GM12878 (cell line): ENCODE results near the gene PRRC2B. TPM values are rescaled to one million over a fixed set of nuclear protein-coding genes. Genes with fewer than 3 reads are reported as not detected.

Experiments
- ATAC-seq: fragments of 200-7000 bp; cut with Tn5 transposase; 3 replicates; pipeline ENCODE4 v1.9.1; 2020; ENCODE audit warnings: mild to moderate bottlenecking, moderate library complexity
- BruUV-seq: library from RNA; stranded (reverse); fragments of 400-500 nt; replicated peaks from 2 replicates; lab custom pipeline; 2021; lab: Mats Ljungman, UMichigan
- CTCF ChIA-PET: fragments of 300-600 bp; sonication (Branson Sonifier 250); formaldehyde crosslinking; extraction: SDS; loops from one replicate; lab custom pipeline; 2021; ENCODE audit warnings: inconsistent platforms; lab: Yijun Ruan, JAX
- POLR2A ChIA-PET: fragments of 350-600 bp; formaldehyde crosslinking; extraction: SDS; loops from one replicate; lab custom pipeline; 2021; ENCODE audit warnings: inconsistent platforms; lab: Charles Lee
- RAD21 ChIA-PET: fragments of 300-600 bp; sonication (Branson Sonifier 250); formaldehyde crosslinking; loops from one replicate; lab custom pipeline; 2023; ENCODE audit warnings: antibody characterized with exemption; ENCODE audit not compliant: unreplicated experiment; lab: Charles Lee
- SMC1A ChIA-PET: fragments of 300-600 bp; sonication (Branson Sonifier 250); formaldehyde crosslinking; loops from one replicate; lab custom pipeline; 2023; ENCODE audit not compliant: unreplicated experiment, uncharacterized antibody; lab: Charles Lee
- DNase-seq: peaks from one replicate; pipeline ENCODE4 v3.0.0-alpha.2; 2011; ENCODE audit warnings: low read depth, low spot score
- FAIRE-seq: peaks from 3 replicates; lab custom pipeline; 2011; peaks lifted over from hg19 to GRCh38; lab: Jason Lieb, UNC
- H2AFZ ChIP-seq: 2 replicates; pipeline ENCODE4 v1.6.0; 2011; ENCODE audit warnings: low read depth, low read length, control low read depth; ENCODE audit not compliant: control insufficient read depth
- H3K27ac ChIP-seq: 2 replicates; pipeline ENCODE4 v1.5.1; 2011; ENCODE audit warnings: control low read depth; ENCODE audit not compliant: control insufficient read depth, insufficient read depth
- H3K27me3 ChIP-seq, 2 experiments: replicated peaks in 1 of 2; 2 replicates each; pipeline versions ENCODE4 v1.6.0 to v1.6.1; 2011; ENCODE audit warnings: low read length in 1 of 2; ENCODE audit not compliant: control insufficient read depth in 2 of 2, insufficient read depth in 2 of 2
- H3K36me3 ChIP-seq, 2 experiments: 2 replicates each; pipeline ENCODE4 v1.5.1; 2011; ENCODE audit warnings: low read length in 1 of 2; ENCODE audit not compliant: control insufficient read depth in 2 of 2, insufficient read depth in 2 of 2
- H3K4me1 ChIP-seq: 2 replicates; pipeline ENCODE4 v1.6.1; 2011; ENCODE audit warnings: mild to moderate bottlenecking, low read length, moderate library complexity, mixed read lengths; ENCODE audit not compliant: control insufficient read depth, insufficient read depth
- H3K4me2 ChIP-seq: 2 replicates; pipeline ENCODE4 v1.6.0; 2011; ENCODE audit warnings: control low read depth; ENCODE audit not compliant: control insufficient read depth, insufficient read depth
- H3K4me3 ChIP-seq: fragments of 200-600 bp; sonication (generic); 2 replicates; pipeline ENCODE4 v1.5.1; 2016
- H3K79me2 ChIP-seq: 2 replicates; pipeline ENCODE4 v1.6.0; 2011; ENCODE audit warnings: low read length; ENCODE audit not compliant: control insufficient read depth, insufficient read depth
- H3K9ac ChIP-seq: 2 replicates; pipeline ENCODE4 v1.8.0; 2011; ENCODE audit warnings: low read length, control low read depth, mixed read lengths; ENCODE audit not compliant: control insufficient read depth, insufficient read depth
- H3K9me3 ChIP-seq: replicated peaks from 3 replicates; pipeline ENCODE4 v1.5.1; 2011; ENCODE audit warnings: mild to moderate bottlenecking, low read length; ENCODE audit not compliant: control insufficient read depth, insufficient read depth
- H4K20me1 ChIP-seq: 2 replicates; pipeline ENCODE4 v1.6.0; 2011; ENCODE audit not compliant: control insufficient read depth, insufficient read depth
- BHLHE40 ChIP-seq, 2 experiments: fragments of 450-650 bp in 1 of 2; IDR thresholded peaks; 2 replicates each; pipeline ENCODE4 v1.6.1; 2011 to 2017; ENCODE audit warnings: low read depth in 2 of 2, borderline replicate concordance in 1 of 2, improper control_type of control experiment in 1 of 2, low read length in 1 of 2, mild to moderate bottlenecking in 1 of 2
- CREB1 ChIP-seq: IDR thresholded peaks from 2 replicates; pipeline ENCODE4 v1.6.1; 2012; ENCODE audit warnings: low read depth, mild to moderate bottlenecking, inconsistent platforms
- CREM ChIP-seq: IDR thresholded peaks from 2 replicates; pipeline ENCODE4 v1.6.1; 2014; ENCODE audit warnings: antibody characterized with exemption, low read depth
- GABPA ChIP-seq: IDR thresholded peaks from 2 replicates; pipeline ENCODE4 v1.6.1; 2014; ENCODE audit warnings: antibody characterized with exemption, low read depth, mild to moderate bottlenecking, inconsistent platforms
- HDAC6 ChIP-seq: fragments of 200-600 bp; sonication (generic); IDR thresholded peaks from one replicate; pipeline ENCODE4 v1.8.0; 2017; ENCODE audit warnings: antibody characterized with exemption; ENCODE audit not compliant: unreplicated experiment
- MXI1 ChIP-seq: fragments of 150-350 bp; IDR thresholded peaks from 2 replicates; pipeline ENCODE4 v1.6.1; 2011; ENCODE audit warnings: low read depth, mild to moderate bottlenecking, inconsistent platforms, low read length, improper control_type of control experiment
- NBN ChIP-seq: fragments of 450-650 bp; IDR thresholded peaks from 2 replicates; pipeline ENCODE4 v1.6.1; 2016
- NFIC ChIP-seq: IDR thresholded peaks from 2 replicates; pipeline ENCODE4 v1.6.1; 2012; ENCODE audit warnings: low read depth, mild to moderate bottlenecking, inconsistent platforms, low read length, moderate library complexity
- PAX5 ChIP-seq: IDR thresholded peaks from 2 replicates; pipeline ENCODE4 v1.6.1; 2011; ENCODE audit warnings: low read depth, low read length, borderline replicate concordance
- PML ChIP-seq: IDR thresholded peaks from 2 replicates; pipeline ENCODE4 v1.6.1; 2012; ENCODE audit warnings: low read length, inconsistent platforms
- POU2F2 ChIP-seq: IDR thresholded peaks from 3 replicates; pipeline ENCODE4 v1.6.1; 2011; ENCODE audit warnings: low read depth, mild to moderate bottlenecking, low read length, borderline replicate concordance
- SRF ChIP-seq, 2 experiments: IDR thresholded peaks; 2 replicates each; pipeline ENCODE4 v1.6.1; 2011; ENCODE audit warnings: low read depth in 2 of 2, low read length in 2 of 2, mild to moderate bottlenecking in 1 of 2, moderate library complexity in 1 of 2
- ZBED1 ChIP-seq: IDR thresholded peaks from 2 replicates; pipeline ENCODE4 v1.6.1; 2016; ENCODE audit warnings: borderline replicate concordance
- ZNF24 ChIP-seq: fragments of 450-650 bp; IDR thresholded peaks from 2 replicates; pipeline ENCODE4 v1.6.1; 2017; ENCODE audit warnings: antibody characterized with exemption, mild to moderate bottlenecking
- WGBS: methylation state at CpG from one replicate; pipeline ENCODE4 v1.1.6; 2016; ENCODE audit warnings: low lambda C conversion rate; ENCODE audit not compliant: insufficient replicate concordance, insufficient coverage; ENCODE audit errors: missing lambda C conversion rate; 5-methylcytosine and 5-hydroxymethylcytosine counted together
- in situ Hi-C: fragments of 300-500 bp; cut with MboI; formaldehyde crosslinking; loops from 9 replicates; pipeline ENCODE4 v1.14.3; 2018; ENCODE audit warnings: mixed read lengths
- intact Hi-C: fragments of 100-400 bp; cut with micrococcal nuclease; formaldehyde crosslinking; loops from one replicate; pipeline ENCODE4 v1.14.2; 2022; ENCODE audit not compliant: unreplicated experiment
- polyA plus RNA-seq, 11 experiments: library from polyadenylated mRNA; depleted of rRNA in 4 of 11; unstranded in 6 of 11; stranded (reverse) in 5 of 11; fragments of >200 nt; fragmentation: Nextera tagmentation in 4 of 11; fragmentation: Illumina TruSeq in 1 of 11; extraction: Ambion mirVana in 4 of 11; extraction: Trizol in 1 of 11; gene quantifications; 1 replicate in 1 of 11; 2 replicates in 10 of 11; pipeline versions ENCODE4 v1.2.1 to v1.2.3, GENCODE V29; 2011 to 2016; ENCODE audit warnings: inconsistent platforms in 2 of 11, missing spikeins in 2 of 11, low read depth in 1 of 11
- total RNA-seq, 4 experiments: library from RNA; depleted of rRNA in 3 of 4; stranded (reverse); fragments of >200 nt in 3 of 4; fragmentation: Illumina TruSeq in 1 of 4; extraction: Trizol in 1 of 4; gene quantifications; 2 replicates each; pipeline versions ENCODE4 v1.2.1 to v1.2.3, GENCODE V29; 2013 to 2021
- TF ChIP-seq, protein P1 (sequence below): fragments of 450-650 bp; IDR thresholded peaks from 2 replicates; pipeline ENCODE4 v1.6.1; 2018; ENCODE audit warnings: mild to moderate bottlenecking, low read depth, moderate library complexity; ENCODE audit not compliant: partially characterized antibody
- TF ChIP-seq, protein P2 (sequence below): fragments of 450-650 bp; IDR thresholded peaks from 2 replicates; pipeline ENCODE4 v1.6.1; 2017; ENCODE audit warnings: mild to moderate bottlenecking, moderate library complexity

Gene PRRC2B
- total and polyA plus RNA-seq, 10 of the 15 experiments (the other 5 are each of a cell fraction or from before 2014, with no cell fraction given), result 0.84 to 155 (median 28.7) TPM

DNA sequence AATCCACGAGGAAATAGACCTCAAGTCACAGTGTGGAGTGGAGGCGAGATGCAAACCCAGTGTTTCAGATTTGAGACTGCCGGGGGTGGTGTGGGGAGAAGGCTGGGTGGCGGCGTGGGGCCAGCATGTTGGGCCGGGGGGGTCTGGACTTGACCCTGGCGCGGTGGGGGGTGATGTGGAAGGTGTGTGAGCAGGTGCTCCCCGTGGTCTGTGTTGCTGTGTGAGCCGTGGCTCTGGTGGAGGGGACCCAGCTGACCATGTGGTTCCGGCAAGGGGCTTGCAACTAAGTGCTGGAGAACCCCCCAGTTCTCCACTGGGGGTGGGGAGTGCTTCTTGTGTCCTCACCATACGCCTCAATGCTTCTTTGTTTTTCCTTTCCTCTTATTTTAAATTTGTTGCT, 25.8 kb downstream of the PRRC2B start (continued):
- TF ChIP-seq, protein P1, sequence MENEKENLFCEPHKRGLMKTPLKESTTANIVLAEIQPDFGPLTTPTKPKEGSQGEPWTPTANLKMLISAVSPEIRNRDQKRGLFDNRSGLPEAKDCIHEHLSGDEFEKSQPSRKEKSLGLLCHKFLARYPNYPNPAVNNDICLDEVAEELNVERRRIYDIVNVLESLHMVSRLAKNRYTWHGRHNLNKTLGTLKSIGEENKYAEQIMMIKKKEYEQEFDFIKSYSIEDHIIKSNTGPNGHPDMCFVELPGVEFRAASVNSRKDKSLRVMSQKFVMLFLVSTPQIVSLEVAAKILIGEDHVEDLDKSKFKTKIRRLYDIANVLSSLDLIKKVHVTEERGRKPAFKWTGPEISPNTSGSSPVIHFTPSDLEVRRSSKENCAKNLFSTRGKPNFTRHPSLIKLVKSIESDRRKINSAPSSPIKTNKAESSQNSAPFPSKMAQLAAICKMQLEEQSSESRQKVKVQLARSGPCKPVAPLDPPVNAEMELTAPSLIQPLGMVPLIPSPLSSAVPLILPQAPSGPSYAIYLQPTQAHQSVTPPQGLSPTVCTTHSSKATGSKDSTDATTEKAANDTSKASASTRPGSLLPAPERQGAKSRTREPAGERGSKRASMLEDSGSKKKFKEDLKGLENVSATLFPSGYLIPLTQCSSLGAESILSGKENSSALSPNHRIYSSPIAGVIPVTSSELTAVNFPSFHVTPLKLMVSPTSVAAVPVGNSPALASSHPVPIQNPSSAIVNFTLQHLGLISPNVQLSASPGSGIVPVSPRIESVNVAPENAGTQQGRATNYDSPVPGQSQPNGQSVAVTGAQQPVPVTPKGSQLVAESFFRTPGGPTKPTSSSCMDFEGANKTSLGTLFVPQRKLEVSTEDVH, result no peak
- TF ChIP-seq, all 136 proteins: peak for 0

DNA sequence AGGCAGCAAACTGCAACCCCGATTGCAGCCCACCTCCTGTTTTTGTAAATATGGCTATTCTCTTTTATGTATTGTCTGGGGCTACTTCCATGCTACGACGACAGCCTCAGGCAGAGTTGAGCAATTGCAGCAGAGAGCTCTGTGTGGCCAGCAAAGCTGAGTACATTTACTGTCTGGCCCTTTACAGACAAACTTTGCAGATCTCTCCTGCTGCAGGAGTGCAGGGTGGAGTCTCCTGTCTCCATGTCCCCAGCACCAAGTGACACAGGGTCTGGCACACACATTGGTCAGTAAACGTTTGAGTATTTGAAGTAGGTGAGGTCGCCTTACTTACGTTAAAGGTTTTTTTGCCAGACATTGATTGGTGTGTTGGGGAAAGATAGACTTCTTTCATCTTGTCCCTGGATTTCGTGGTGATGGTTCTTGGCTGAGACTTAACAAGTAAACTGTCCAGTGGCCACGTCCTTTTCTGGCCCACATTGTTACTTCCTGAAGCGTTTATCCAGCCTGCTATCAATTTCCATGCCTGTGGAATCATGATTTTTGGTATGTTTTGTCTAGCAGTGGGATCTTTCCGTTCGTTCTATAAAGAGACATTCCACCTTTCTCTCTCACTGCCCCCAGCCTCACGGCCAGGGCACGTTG, 27.2 kb downstream of the PRRC2B start:
- H3K27me3 ChIP-seq, result no peaks in the 10 kb centered on the region
- ChIA-PET SMC1A (no interaction called here), CTCF (no interaction called here), RAD21 (no interaction called here), POLR2A (no interaction called here)
- FAIRE-seq, result no peak
- no peak for DNase-seq
- peaks cover 87% of the 10 kb centered on the region for H3K79me2 ChIP-seq
- H3K9ac ChIP-seq, result no peak overlapping the region
- TF ChIP-seq CREM (no peak), CREB1 (no peak), ZBED1 (no peak), BHLHE40 (IDR thresholded peaks at IDR 0.05; ENCODE audit: borderline replicate concordance in 1 of 2, low read depth in 2 of 2, low read length in 1 of 2) (no peak), NBN (no peak), PML (no peak), ZNF24 (no peak), HDAC6 (no peak), PAX5 (no peak), NFIC (no peak), GABPA (no peak), SRF (IDR thresholded peaks at IDR 0.05; ENCODE audit: low read depth in 2 of 2, low read length in 2 of 2) (no peak), MXI1 (no peak), POU2F2 (no peak)
- TF ChIP-seq, protein P2, sequence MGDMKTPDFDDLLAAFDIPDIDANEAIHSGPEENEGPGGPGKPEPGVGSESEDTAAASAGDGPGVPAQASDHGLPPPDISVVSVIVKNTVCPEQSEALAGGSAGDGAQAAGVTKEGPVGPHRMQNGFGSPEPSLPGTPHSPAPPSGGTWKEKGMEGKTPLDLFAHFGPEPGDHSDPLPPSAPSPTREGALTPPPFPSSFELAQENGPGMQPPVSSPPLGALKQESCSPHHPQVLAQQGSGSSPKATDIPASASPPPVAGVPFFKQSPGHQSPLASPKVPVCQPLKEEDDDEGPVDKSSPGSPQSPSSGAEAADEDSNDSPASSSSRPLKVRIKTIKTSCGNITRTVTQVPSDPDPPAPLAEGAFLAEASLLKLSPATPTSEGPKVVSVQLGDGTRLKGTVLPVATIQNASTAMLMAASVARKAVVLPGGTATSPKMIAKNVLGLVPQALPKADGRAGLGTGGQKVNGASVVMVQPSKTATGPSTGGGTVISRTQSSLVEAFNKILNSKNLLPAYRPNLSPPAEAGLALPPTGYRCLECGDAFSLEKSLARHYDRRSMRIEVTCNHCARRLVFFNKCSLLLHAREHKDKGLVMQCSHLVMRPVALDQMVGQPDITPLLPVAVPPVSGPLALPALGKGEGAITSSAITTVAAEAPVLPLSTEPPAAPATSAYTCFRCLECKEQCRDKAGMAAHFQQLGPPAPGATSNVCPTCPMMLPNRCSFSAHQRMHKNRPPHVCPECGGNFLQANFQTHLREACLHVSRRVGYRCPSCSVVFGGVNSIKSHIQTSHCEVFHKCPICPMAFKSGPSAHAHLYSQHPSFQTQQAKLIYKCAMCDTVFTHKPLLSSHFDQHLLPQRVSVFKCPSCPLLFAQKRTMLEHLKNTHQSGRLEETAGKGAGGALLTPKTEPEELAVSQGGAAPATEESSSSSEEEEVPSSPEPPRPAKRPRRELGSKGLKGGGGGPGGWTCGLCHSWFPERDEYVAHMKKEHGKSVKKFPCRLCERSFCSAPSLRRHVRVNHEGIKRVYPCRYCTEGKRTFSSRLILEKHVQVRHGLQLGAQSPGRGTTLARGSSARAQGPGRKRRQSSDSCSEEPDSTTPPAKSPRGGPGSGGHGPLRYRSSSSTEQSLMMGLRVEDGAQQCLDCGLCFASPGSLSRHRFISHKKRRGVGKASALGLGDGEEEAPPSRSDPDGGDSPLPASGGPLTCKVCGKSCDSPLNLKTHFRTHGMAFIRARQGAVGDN, result no peak
- H3K36me3 ChIP-seq, result peaks cover 16 to 17% of the 10 kb centered on the region in 2 experiments; a peak in 3 of 4 replicates
- intact Hi-C loops (no loop called here), in situ Hi-C loops (no loop called here)
- no peak overlapping the region for H2AFZ ChIP-seq
- 67% methylated on average over 13 of the region's 13 CpGs for WGBS
- H3K4me1 ChIP-seq, result peaks cover 13% of the 10 kb centered on the region
- no peaks in the 10 kb centered on the region for H3K9me3 ChIP-seq
- H3K27ac ChIP-seq, result no peak overlapping the region
- BruUV-seq, result no TSS peak
- H4K20me1 ChIP-seq, result peaks cover 21% of the 10 kb centered on the region
- ATAC-seq, result no peak
- H3K4me2 ChIP-seq, result no peak overlapping the region
- no peak overlapping the region for H3K4me3 ChIP-seq
